Bronchial smooth muscle cell (primary cell): Measurements from ENCODE around the gene C14orf39. TPM values are rescaled to one million over a fixed set of nuclear protein-coding genes. Genes with fewer than 3 reads are reported as not detected.

Experiments used
- total RNA-seq: library from RNA; depleted of rRNA; stranded (reverse); fragments of >200 nt; gene quantifications from 2 replicates; pipeline ENCODE4 v1.2.1, GENCODE V29; 2014

Gene C14orf39, protein sequence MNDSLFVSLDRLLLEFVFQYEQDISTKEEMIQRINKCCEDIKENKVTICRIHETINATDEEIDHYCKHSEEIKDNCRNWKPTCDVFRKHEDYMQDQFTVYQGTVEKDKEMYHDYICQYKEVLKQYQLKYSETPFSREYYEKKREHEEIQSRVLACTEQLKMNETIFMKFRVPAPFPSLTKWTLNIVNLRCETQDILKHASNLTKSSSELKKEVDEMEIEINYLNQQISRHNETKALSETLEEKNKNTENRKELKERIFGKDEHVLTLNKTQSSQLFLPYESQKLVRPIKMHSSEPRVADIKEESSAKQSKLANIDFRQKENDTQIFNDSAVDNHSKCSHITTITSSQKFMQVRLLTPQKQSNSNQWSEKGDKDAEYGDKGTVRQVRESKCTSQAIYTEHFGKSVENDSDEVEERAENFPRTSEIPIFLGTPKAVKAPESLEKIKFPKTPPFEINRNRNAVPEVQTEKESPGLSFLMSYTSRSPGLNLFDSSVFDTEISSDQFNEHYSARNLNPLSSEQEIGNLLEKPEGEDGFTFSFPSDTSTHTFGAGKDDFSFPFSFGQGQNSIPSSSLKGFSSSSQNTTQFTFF
- total RNA-seq: 0.16 TPM in 1 of 2 replicates, not detected in the other

DNA sequence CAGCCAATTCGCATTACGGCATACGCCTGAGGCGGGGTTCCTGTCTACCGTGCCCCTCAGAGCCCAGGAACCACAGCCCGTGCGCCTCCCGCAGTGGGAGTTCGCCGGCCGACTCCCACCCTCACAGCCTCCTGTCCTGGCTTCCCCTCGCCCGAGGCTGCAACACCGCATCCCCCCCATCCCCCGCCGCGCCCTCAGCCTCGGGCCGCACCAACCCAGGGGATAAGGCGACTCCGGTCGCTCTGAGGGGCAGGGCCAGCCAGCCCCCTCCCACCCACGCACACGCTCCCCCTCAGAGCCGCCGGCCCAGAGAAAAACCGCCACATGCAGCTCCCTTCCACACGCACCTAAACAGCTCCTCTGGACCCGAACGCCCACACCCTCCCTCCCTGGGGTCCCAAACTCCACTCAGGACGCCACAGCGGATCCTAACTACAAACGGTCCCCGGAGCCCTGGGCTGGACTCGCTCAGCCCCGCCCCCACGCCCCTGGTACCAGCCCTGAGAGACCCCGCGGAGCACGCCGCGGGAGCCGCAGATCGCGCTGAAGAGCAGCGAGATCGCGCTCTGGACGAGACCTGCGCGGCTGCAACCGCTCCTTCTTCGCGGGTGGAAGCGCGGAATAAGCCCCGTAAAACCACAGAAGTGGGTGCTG, at the start of gene C14orf39:
Gene C14orf39 (minus strand): TSS at position 466 of the 654 bp plus-strand sequence. CDS start 985 bp downstream, outside the sequence.

DNA sequence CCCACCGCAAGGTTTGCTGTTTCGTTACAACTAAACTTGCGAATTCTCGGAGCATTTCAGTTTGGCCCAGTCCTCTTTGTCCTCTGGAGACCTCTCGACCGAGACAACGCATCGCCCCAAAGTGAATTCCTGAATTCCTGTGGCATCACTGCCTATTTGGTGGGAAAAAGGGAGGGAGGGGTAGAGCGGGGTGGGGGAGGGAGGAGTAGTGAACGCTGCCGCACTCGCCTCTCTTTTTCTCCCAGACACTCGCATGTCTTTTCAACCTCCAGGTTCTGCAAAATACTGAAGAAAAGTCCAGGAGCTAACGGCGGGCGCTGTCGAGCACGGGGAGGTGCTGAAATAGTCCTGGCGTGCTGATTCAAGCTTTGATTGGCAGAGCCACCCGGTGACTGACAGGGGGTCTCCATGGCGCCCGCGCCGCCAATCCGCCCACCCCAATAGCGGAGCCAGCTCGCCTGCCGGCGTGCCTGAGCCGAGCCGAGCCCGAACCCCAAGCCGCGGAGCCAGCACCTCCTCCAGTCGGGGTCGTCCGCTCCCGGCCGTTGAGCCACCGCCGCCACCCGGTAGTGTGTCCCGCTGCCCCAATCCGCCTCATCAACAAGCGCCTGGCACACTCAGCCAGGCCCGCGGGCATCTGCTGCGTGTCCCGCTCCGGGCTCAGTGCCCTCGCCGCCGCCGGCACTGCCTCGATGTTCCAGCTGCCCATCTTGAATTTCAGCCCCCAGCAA, 23.0 kb upstream of the C14orf39 start, which contains the start of gene SIX6:
Gene SIX6 (plus strand): TSS at position 440 of the 731 bp plus-strand sequence. CDS start 253 bp downstream, at position 693.

Other genes with a start within 250 kb of the C14orf39 start
- 16.2 and 38.7 TPM in 2 replicates for gene PPM1A, start 236.8 kb downstream of the C14orf39 start, total RNA-seq
- gene SIX6, start 23.1 kb upstream of the C14orf39 start, total RNA-seq: not detected in 2 replicates
- 9.8 and 18.1 TPM in 2 replicates for gene SIX1, start 163.4 kb upstream of the C14orf39 start, total RNA-seq
- 8.5 and 14.5 TPM in 2 replicates for gene SIX4, start 238.3 kb upstream of the C14orf39 start, total RNA-seq
- 26.3 and 49.5 TPM in 2 replicates for gene MNAT1, start 248.7 kb upstream of the C14orf39 start, total RNA-seq